GM12878 (cell line): ENCODE measurements around the gene MRPL21. TPM values are rescaled to one million over a fixed set of nuclear protein-coding genes. Genes with fewer than 3 reads are reported as not detected.

Experiments
- ATAC-seq: fragments of 200-7000 bp; cut with Tn5 transposase; 3 replicates; pipeline ENCODE4 v1.9.1; 2020; ENCODE audit warnings: mild to moderate bottlenecking, moderate library complexity
- BruUV-seq: library from RNA; stranded (reverse); fragments of 400-500 nt; replicated peaks from 2 replicates; lab custom pipeline; 2021; lab: Mats Ljungman, UMichigan
- CTCF ChIA-PET: fragments of 300-600 bp; sonication (Branson Sonifier 250); formaldehyde crosslinking; extraction: SDS; loops from one replicate; lab custom pipeline; 2021; ENCODE audit warnings: inconsistent platforms; lab: Yijun Ruan, JAX
- POLR2A ChIA-PET: fragments of 350-600 bp; formaldehyde crosslinking; extraction: SDS; loops from one replicate; lab custom pipeline; 2021; ENCODE audit warnings: inconsistent platforms; lab: Charles Lee
- RAD21 ChIA-PET: fragments of 300-600 bp; sonication (Branson Sonifier 250); formaldehyde crosslinking; loops from one replicate; lab custom pipeline; 2023; ENCODE audit warnings: antibody characterized with exemption; ENCODE audit not compliant: unreplicated experiment; lab: Charles Lee
- SMC1A ChIA-PET: fragments of 300-600 bp; sonication (Branson Sonifier 250); formaldehyde crosslinking; loops from one replicate; lab custom pipeline; 2023; ENCODE audit not compliant: unreplicated experiment, uncharacterized antibody; lab: Charles Lee
- DNase-seq: peaks from one replicate; pipeline ENCODE4 v3.0.0-alpha.2; 2011; ENCODE audit warnings: low read depth, low spot score
- FAIRE-seq: peaks from 3 replicates; lab custom pipeline; 2011; peaks lifted over from hg19 to GRCh38; lab: Jason Lieb, UNC
- H2AFZ ChIP-seq: 2 replicates; pipeline ENCODE4 v1.6.0; 2011; ENCODE audit warnings: low read depth, low read length, control low read depth; ENCODE audit not compliant: control insufficient read depth
- H3K27ac ChIP-seq: 2 replicates; pipeline ENCODE4 v1.5.1; 2011; ENCODE audit warnings: control low read depth; ENCODE audit not compliant: control insufficient read depth, insufficient read depth
- H3K27me3 ChIP-seq, 2 experiments: replicated peaks in 1 of 2; 2 replicates each; pipeline versions ENCODE4 v1.6.0 to v1.6.1; 2011; ENCODE audit warnings: low read length in 1 of 2; ENCODE audit not compliant: control insufficient read depth in 2 of 2, insufficient read depth in 2 of 2
- H3K36me3 ChIP-seq, 2 experiments: 2 replicates each; pipeline ENCODE4 v1.5.1; 2011; ENCODE audit warnings: low read length in 1 of 2; ENCODE audit not compliant: control insufficient read depth in 2 of 2, insufficient read depth in 2 of 2
- H3K4me1 ChIP-seq: 2 replicates; pipeline ENCODE4 v1.6.1; 2011; ENCODE audit warnings: mild to moderate bottlenecking, low read length, moderate library complexity, mixed read lengths; ENCODE audit not compliant: control insufficient read depth, insufficient read depth
- H3K4me2 ChIP-seq: 2 replicates; pipeline ENCODE4 v1.6.0; 2011; ENCODE audit warnings: control low read depth; ENCODE audit not compliant: control insufficient read depth, insufficient read depth
- H3K4me3 ChIP-seq: fragments of 200-600 bp; sonication (generic); 2 replicates; pipeline ENCODE4 v1.5.1; 2016
- H3K79me2 ChIP-seq: 2 replicates; pipeline ENCODE4 v1.6.0; 2011; ENCODE audit warnings: low read length; ENCODE audit not compliant: control insufficient read depth, insufficient read depth
- H3K9ac ChIP-seq: 2 replicates; pipeline ENCODE4 v1.8.0; 2011; ENCODE audit warnings: low read length, control low read depth, mixed read lengths; ENCODE audit not compliant: control insufficient read depth, insufficient read depth
- H3K9me3 ChIP-seq: replicated peaks from 3 replicates; pipeline ENCODE4 v1.5.1; 2011; ENCODE audit warnings: mild to moderate bottlenecking, low read length; ENCODE audit not compliant: control insufficient read depth, insufficient read depth
- H4K20me1 ChIP-seq: 2 replicates; pipeline ENCODE4 v1.6.0; 2011; ENCODE audit not compliant: control insufficient read depth, insufficient read depth
- BCL11A ChIP-seq: IDR thresholded peaks from 2 replicates; pipeline ENCODE4 v1.6.1; 2011; ENCODE audit warnings: low read depth, low read length
- BRCA1 ChIP-seq: IDR thresholded peaks from 2 replicates; pipeline ENCODE4 v1.6.1; 2011; ENCODE audit warnings: low read depth, low read length, improper control_type of control experiment
- EP300 ChIP-seq, 2 experiments: fragments of 150-350 bp in 1 of 2; IDR thresholded peaks; 2 replicates each; pipeline ENCODE4 v1.6.1; 2011 to 2012; ENCODE audit warnings: low read depth in 2 of 2, low read length in 2 of 2, borderline replicate concordance in 1 of 2, improper control_type of control experiment in 1 of 2, inconsistent platforms in 1 of 2; ENCODE audit not compliant: control insufficient read depth in 1 of 2
- FOS ChIP-seq: IDR thresholded peaks from 3 replicates; pipeline ENCODE4 v1.6.1; 2011; ENCODE audit warnings: borderline replicate concordance; ENCODE audit not compliant: insufficient read length; ENCODE audit errors: extremely low read depth
- HDAC6 ChIP-seq: fragments of 200-600 bp; sonication (generic); IDR thresholded peaks from one replicate; pipeline ENCODE4 v1.8.0; 2017; ENCODE audit warnings: antibody characterized with exemption; ENCODE audit not compliant: unreplicated experiment
- HDGF ChIP-seq: fragments of 450-650 bp; IDR thresholded peaks from 2 replicates; pipeline ENCODE4 v1.6.1; 2016; ENCODE audit warnings: antibody characterized with exemption
- IKZF1 ChIP-seq: fragments of 450-650 bp; conservative IDR thresholded peaks from 2 replicates; pipeline ENCODE4 v1.6.1; 2017; ENCODE audit warnings: antibody characterized with exemption, mild to moderate bottlenecking
- IRF4 ChIP-seq: IDR thresholded peaks from 2 replicates; pipeline ENCODE4 v1.6.1; 2011; ENCODE audit warnings: low read depth, low read length
- KLF5 ChIP-seq: fragments of 450-650 bp; IDR thresholded peaks from 2 replicates; pipeline ENCODE4 v1.6.1; 2014; ENCODE audit warnings: mild to moderate bottlenecking; ENCODE audit not compliant: partially characterized antibody
- RUNX3 ChIP-seq: IDR thresholded peaks from 2 replicates; pipeline ENCODE4 v1.6.1; 2012; ENCODE audit warnings: low read length, inconsistent platforms
- SMAD5 ChIP-seq: IDR thresholded peaks from 2 replicates; pipeline ENCODE4 v1.6.1; 2016; ENCODE audit warnings: antibody characterized with exemption, low read depth
- SMC3 ChIP-seq: IDR thresholded peaks from 2 replicates; pipeline ENCODE4 v1.6.1; 2011; ENCODE audit warnings: low read length, improper control_type of control experiment, borderline replicate concordance
- ZNF207 ChIP-seq: fragments of 450-650 bp; IDR thresholded peaks from 2 replicates; pipeline ENCODE4 v1.6.1; 2014; ENCODE audit warnings: antibody characterized with exemption, mild to moderate bottlenecking, borderline replicate concordance
- WGBS: methylation state at CpG from one replicate; pipeline ENCODE4 v1.1.6; 2016; ENCODE audit warnings: low lambda C conversion rate; ENCODE audit not compliant: insufficient replicate concordance, insufficient coverage; ENCODE audit errors: missing lambda C conversion rate; 5-methylcytosine and 5-hydroxymethylcytosine counted together
- in situ Hi-C: fragments of 300-500 bp; cut with MboI; formaldehyde crosslinking; loops from 9 replicates; pipeline ENCODE4 v1.14.3; 2018; ENCODE audit warnings: mixed read lengths
- intact Hi-C: fragments of 100-400 bp; cut with micrococcal nuclease; formaldehyde crosslinking; loops from one replicate; pipeline ENCODE4 v1.14.2; 2022; ENCODE audit not compliant: unreplicated experiment
- polyA plus RNA-seq, 11 experiments: library from polyadenylated mRNA; depleted of rRNA in 4 of 11; unstranded in 6 of 11; stranded (reverse) in 5 of 11; fragments of >200 nt; fragmentation: Nextera tagmentation in 4 of 11; fragmentation: Illumina TruSeq in 1 of 11; extraction: Ambion mirVana in 4 of 11; extraction: Trizol in 1 of 11; gene quantifications; 1 replicate in 1 of 11; 2 replicates in 10 of 11; pipeline versions ENCODE4 v1.2.1 to v1.2.3, GENCODE V29; 2011 to 2016; ENCODE audit warnings: inconsistent platforms in 2 of 11, missing spikeins in 2 of 11, low read depth in 1 of 11
- total RNA-seq, 4 experiments: library from RNA; depleted of rRNA in 3 of 4; stranded (reverse); fragments of >200 nt in 3 of 4; fragmentation: Illumina TruSeq in 1 of 4; extraction: Trizol in 1 of 4; gene quantifications; 2 replicates each; pipeline versions ENCODE4 v1.2.1 to v1.2.3, GENCODE V29; 2013 to 2021
- TF ChIP-seq, protein P1 (sequence below): fragments of 150-350 bp; IDR thresholded peaks from 2 replicates; pipeline ENCODE4 v1.6.1; 2014; ENCODE audit warnings: mild to moderate bottlenecking, low read depth, low read length

The MRPL21 gene
- total and polyA plus RNA-seq, 10 of the 15 experiments (the other 5 are each of a cell fraction or from before 2014, with no cell fraction given), result 86.6 to 283 (median 130) TPM

DNA sequence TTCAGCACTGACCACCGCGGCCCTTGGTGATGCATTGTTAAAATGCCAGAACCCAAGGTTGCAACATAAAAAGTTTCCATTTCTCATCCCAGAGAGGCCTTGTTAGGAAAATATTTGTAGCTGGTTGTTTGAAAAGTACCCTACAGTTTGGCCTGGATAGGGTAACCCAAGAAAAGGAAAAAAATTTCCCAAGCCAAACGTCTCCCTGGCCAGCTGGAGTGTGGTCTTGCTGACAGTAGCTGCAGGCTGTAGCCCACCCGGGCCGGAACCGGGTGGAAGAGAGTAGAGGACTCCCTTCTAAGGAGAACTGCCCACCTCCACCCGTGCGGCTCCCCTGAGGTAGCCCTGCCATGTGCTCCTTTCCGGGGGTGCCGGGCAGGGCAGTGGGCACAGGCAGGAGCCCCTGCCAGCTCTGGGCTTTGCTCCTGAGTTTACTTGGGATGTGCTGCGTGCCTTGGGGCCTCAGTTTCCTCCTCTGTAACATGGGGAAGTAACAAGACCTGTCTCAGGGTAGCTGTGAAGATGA is 38.5 kb upstream of the MRPL21 start:
- Histone ChIP-seq H3K4me2 (no peak overlapping the region), H3K27ac (no peak overlapping the region), H3K36me3 (peaks cover under 1 to 9% of the 10 kb centered on the region in 2 experiments; a peak in 3 of 4 replicates), H3K9me3 (no peaks in the 10 kb centered on the region), H2AFZ (no peak overlapping the region), H3K79me2 (no peaks in the 10 kb centered on the region), H3K27me3 (no peaks in the 10 kb centered on the region), H3K9ac (no peak overlapping the region), H3K4me3 (no peak overlapping the region), H4K20me1 (no peaks in the 10 kb centered on the region), H3K4me1 (no peaks in the 10 kb centered on the region; the same call in 1 of the 2 replicates)
- TF ChIP-seq EP300 (IDR thresholded peaks at IDR 0.05; ENCODE audit: borderline replicate concordance in 1 of 2, control insufficient read depth in 1 of 2, low read depth in 2 of 2, low read length in 2 of 2) (no peak), IRF4 (no peak), SMC3 (no peak), BCL11A (no peak), IKZF1 (no peak), KLF5 (no peak), RUNX3 (no peak), FOS (no peak), SMAD5 (no peak), ZNF207 (no peak), HDGF (no peak), HDAC6 (no peak), BRCA1 (no peak)
- TF ChIP-seq, protein P1, sequence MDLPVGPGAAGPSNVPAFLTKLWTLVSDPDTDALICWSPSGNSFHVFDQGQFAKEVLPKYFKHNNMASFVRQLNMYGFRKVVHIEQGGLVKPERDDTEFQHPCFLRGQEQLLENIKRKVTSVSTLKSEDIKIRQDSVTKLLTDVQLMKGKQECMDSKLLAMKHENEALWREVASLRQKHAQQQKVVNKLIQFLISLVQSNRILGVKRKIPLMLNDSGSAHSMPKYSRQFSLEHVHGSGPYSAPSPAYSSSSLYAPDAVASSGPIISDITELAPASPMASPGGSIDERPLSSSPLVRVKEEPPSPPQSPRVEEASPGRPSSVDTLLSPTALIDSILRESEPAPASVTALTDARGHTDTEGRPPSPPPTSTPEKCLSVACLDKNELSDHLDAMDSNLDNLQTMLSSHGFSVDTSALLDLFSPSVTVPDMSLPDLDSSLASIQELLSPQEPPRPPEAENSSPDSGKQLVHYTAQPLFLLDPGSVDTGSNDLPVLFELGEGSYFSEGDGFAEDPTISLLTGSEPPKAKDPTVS, result no peak
- 82% methylated on average over 11 of the region's 11 CpGs for WGBS
- ATAC-seq (no peak), DNase-seq (no peak), FAIRE-seq (no peak)
- POLR2A ChIA-PET, result no interaction called here
- no TSS peak for BruUV-seq
- RAD21 ChIA-PET, result no interaction called here
- in situ Hi-C loops (no loop called here), intact Hi-C loops (no loop called here)
- SMC1A ChIA-PET, result no interaction called here
- CTCF ChIA-PET, result no interaction called here
